ENCODE data around the gene CYGB.
A peak's percentile ranks its signal among the peaks of the same experiment; 100 is the strongest.
"Not testable (repeated sequence)": the region's sequence is repeated elsewhere in the genome, so short reads cannot be mapped to it uniquely, and the experiment has no call there.

Gene CYGB

GRCh38 chr17:76567634-76568432, 30.3 kb upstream of the CYGB start:
- peak; percentile 47 for DNase-seq (ENCODE audit: low spot score)

GRCh38 chr17:76566988-76567431, 29.5 kb upstream of the CYGB start:
- peak; percentile 37 for DNase-seq (ENCODE audit: low spot score)

- DNase-seq (ENCODE audit: low spot score) = no peak
These were observed 29.1 kb upstream of the CYGB start for GRCh38 chr17:76566613-76566943.

GRCh38 chr17:76565728-76566612, 28.5 kb upstream of the CYGB start:
- peak; percentile 30 for DNase-seq (ENCODE audit: low spot score)

- DNase-seq (ENCODE audit: low spot score) = peak; percentile 44
These were observed 27.6 kb upstream of the CYGB start for GRCh38 chr17:76564991-76565727.

GRCh38 chr17:76563359-76563758, 25.9 kb upstream of the CYGB start:
- DNase-seq (ENCODE audit: low spot score) = not testable (repeated sequence)

GRCh38 chr17:76562734-76563148, 25.2 kb upstream of the CYGB start:
- no peak for DNase-seq (ENCODE audit: low spot score)

GRCh38 chr17:76561799-76562268, 24.3 kb upstream of the CYGB start:
- no peak for DNase-seq (ENCODE audit: low spot score)

- no peak for DNase-seq (ENCODE audit: low spot score)
These were observed 23.8 kb upstream of the CYGB start for GRCh38 chr17:76561332-76561731.

GRCh38 chr17:76560877-76561221, 23.3 kb upstream of the CYGB start:
- DNase-seq (ENCODE audit: low spot score) = no peak

- DNase-seq (ENCODE audit: low spot score) = no peak
These were observed 22.7 kb upstream of the CYGB start for GRCh38 chr17:76560036-76560876.

GRCh38 chr17:76559460-76559859, 22.0 kb upstream of the CYGB start:
- not testable (repeated sequence) for DNase-seq (ENCODE audit: low spot score)

GRCh38 chr17:76558198-76559095, 20.9 kb upstream of the CYGB start:
- DNase-seq (ENCODE audit: low spot score) = peak; percentile 64

GRCh38 chr17:76557368-76558197, 20.1 kb upstream of the CYGB start:
- peak; percentile 98 for DNase-seq (ENCODE audit: low spot score)

- peak; percentile 45 for DNase-seq (ENCODE audit: low spot score)
These were observed 19.4 kb upstream of the CYGB start for GRCh38 chr17:76556765-76557367.

GRCh38 chr17:76554131-76554530, 16.6 kb upstream of the CYGB start:
- peak; percentile 24 for DNase-seq (ENCODE audit: low spot score)

- no peak for DNase-seq (ENCODE audit: low spot score)
These were observed 15.8 kb upstream of the CYGB start for GRCh38 chr17:76553178-76553908.

- no peak for DNase-seq (ENCODE audit: low spot score)
These were observed 14.2 kb upstream of the CYGB start for GRCh38 chr17:76551685-76552084.

Measured in D341Med (cell line).